ENCODE measurements around the gene UBE2L3. TPM values are rescaled to one million over a fixed set of nuclear protein-coding genes. Genes with fewer than 3 reads are reported as not detected.

Gene UBE2L3
- total RNA-seq, 2 experiments from 2014 or later = 57.3 to 75.5 TPM

- Mint-ChIP-seq H3K4me1 (peaks cover 23% of the 10 kb centered on the region), H3K4me3 (no peak overlapping the region), H3K27ac (no peak overlapping the region), H3K9me3 (ENCODE audit: low read depth) (no peaks in the 10 kb centered on the region), H3K36me3 (ENCODE audit: low read depth) (peaks cover 37% of the 10 kb centered on the region), H3K27me3 (no peaks in the 10 kb centered on the region)
- ChIA-PET CTCF (interaction anchor here (0.7 to 1.6 kb wide), 8 partner anchors 11 to 808 kb away, joined by 3 to 5 read pairs (median 4); partner anchors contain the start of gene SDF2L1), POLR2A (no interaction called here)
- ATAC-seq (no peak), DNase-seq (no peak)
- intact Hi-C loops (cut with DNase I, micrococcal nuclease) = no loop called here
These were observed 56.1 kb downstream of the UBE2L3 start for GRCh38 chr22:21623648-21623970.

DNA sequence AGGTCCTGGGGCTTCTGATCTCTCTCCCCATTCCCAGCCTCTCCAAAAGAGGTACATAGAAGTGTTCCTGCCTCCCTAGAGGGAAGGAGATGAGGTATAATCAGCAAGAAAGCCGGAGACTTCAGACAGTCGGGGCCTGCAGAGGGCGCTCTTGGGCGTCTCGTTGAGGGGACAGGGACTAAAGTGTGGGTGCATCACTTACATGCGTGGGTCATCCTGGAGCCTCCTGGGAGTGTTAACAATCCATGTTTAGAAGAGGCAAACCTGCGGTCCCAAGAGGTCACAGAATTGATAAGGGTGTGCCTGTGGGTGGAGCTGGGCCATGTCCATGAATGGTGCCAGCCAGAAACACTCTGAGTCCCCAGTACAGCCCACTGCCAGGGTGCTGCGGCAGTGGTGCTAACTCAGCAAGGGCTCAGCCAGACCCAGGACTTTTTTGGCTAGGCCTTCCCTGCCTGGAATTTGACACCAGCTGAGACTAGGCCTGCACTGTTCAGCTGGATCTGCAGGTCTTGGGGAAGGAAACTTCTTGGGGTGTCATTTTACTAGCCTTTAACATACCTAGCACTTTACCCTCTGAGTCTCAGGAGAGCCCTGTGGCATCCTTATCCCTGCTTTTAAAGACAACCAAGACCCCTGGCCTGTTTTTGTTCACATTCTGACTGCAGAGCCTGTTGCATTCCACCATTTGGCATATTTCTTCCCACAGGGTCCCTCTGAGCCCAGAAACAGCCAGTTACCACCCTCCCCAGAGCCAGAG, 56.8 kb downstream of the UBE2L3 start:
- intact Hi-C loops (cut with DNase I, micrococcal nuclease) = no loop called here
- Mint-ChIP-seq H3K4me1 (peaks cover 23% of the 10 kb centered on the region), H3K4me3 (no peak overlapping the region), H3K36me3 (ENCODE audit: low read depth) (peaks cover 39% of the 10 kb centered on the region), H3K9me3 (ENCODE audit: low read depth) (no peaks in the 10 kb centered on the region), H3K27ac (peak overlapping the region; percentile 55), H3K27me3 (no peaks in the 10 kb centered on the region)
- ChIA-PET CTCF (interaction anchor here (0.6 to 1.6 kb wide), 6 partner anchors 10 to 809 kb away, joined by 3 to 6 read pairs (median 3); no protein-coding TSS in a partner anchor), POLR2A (no interaction called here)
- peak; percentile 74 for DNase-seq
- ATAC-seq = peak; percentile 37

DNA sequence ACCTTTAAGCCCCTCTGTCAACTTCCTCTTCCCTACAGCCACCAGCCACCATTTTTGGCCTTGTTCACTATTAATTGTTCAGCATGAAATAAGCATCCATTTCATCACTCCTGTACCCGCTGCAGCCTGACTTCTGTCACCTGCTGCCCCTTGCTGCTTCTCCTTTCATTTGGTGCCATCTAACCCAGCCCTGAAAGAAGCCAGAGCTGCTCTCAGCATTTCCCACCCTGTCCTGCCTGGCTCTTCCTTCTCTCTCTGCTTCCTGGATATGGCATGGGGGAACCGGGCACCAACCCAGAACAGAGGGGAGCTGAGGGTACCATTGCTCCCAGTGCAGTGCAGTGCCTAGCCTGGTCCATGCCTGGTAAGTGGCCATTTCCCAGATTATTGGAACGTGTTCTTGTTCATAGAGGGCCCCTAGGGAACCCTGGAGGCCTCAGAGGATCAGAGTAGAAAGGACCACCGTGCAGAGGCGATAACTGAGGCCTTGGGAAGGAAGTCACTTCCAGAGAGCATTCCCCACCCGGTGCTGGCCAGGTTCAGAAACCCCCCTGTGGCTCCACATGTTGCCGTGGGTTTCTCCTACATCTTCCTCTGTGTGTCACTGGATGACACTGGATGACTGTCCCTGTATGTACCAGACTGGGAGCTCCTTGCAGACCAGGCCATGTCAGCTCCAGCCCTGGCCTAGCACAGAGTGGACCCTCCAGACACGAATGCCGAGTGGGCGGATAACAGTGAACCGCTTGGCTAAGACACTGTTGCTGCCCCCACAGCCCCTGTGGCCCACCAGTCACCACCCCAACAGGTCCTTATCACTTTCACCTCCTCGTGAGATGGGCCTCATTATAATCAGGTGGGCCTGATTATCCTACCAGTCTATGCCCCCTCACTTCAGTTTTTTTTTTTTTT, 57.6 kb downstream of the UBE2L3 start:
- ATAC-seq (no peak), DNase-seq (no peak)
- Mint-ChIP-seq H3K9me3 (ENCODE audit: low read depth) (no peaks in the 10 kb centered on the region), H3K36me3 (ENCODE audit: low read depth) (peaks cover 38% of the 10 kb centered on the region), H3K4me3 (no peak overlapping the region), H3K27me3 (no peaks in the 10 kb centered on the region), H3K4me1 (peaks cover 23% of the 10 kb centered on the region), H3K27ac (peak overlapping the region; percentile 55)
- ChIA-PET POLR2A (interaction anchor here (0.7 kb wide), 1 partner anchor 16 kb away, joined by 3 read pairs; no protein-coding TSS in a partner anchor), CTCF (interaction anchor here (0.6 to 1.6 kb wide), 5 partner anchors 11 to 26 kb away, joined by 3 to 6 read pairs (median 3); no protein-coding TSS in a partner anchor)
- intact Hi-C loops (cut with DNase I, micrococcal nuclease) = loop anchor here in 1 of 2 experiments (5.0 kb wide), 1 partner anchor 38 kb away; no protein-coding TSS in a partner anchor

DNA sequence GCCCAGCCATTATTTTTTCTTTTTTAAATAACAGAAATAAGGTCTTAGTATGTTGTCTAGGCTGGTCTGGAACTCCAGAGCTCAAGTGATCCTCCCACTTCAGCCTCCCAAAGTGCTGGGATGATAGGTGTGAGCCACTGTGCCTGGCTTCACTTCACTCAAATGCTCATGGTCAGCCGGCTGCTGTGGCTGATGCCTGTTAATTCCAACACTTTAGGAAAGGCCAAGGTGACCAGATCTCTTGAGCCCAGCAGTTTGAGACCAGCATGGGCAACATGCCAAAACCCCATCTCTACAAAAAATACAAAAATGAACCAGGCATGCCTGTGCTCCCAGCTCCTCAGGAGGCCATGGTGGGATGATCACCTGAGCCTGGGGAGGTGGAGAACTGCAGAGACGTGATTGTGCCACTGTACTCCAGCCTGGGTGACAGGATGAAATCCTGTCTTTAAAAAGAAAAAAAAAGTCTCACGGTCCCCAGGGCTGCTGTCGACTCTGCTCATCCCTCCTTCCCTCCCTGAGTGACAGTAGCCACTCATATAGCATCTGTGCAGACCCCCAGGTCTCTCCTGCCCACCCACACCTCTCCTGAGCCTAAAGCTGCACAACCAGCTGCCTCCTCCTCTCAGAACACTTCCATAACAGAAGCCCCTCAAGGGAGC, 58.7 kb downstream of the UBE2L3 start:
- H3K27me3 Mint-ChIP-seq = no peaks in the 10 kb centered on the region
- intact Hi-C loops (cut with DNase I, micrococcal nuclease) = loop anchor here in 1 of 2 experiments (5.0 kb wide), 1 partner anchor 39 kb away; no protein-coding TSS in a partner anchor
- no peaks in the 10 kb centered on the region for H3K9me3 Mint-ChIP-seq (ENCODE audit: low read depth)
- H3K4me1 Mint-ChIP-seq = peaks cover 31% of the 10 kb centered on the region
- no peak for ATAC-seq
- POLR2A ChIA-PET = interaction anchor here (0.6 to 4.0 kb wide), 2 partner anchors 17 to 172 kb away, joined by 8 to 36 read pairs; partner anchors contain the start of gene SDF2L1
- peak overlapping the region; percentile 83 for H3K27ac Mint-ChIP-seq
- no peak overlapping the region for H3K4me3 Mint-ChIP-seq
- CTCF ChIA-PET = interaction anchor here (0.6 to 10.9 kb wide), 3 partner anchors 8 to 17 kb away, joined by 3 to 209 read pairs (median 4); partner anchors contain the start of gene SDF2L1
- no peak for DNase-seq
- H3K36me3 Mint-ChIP-seq (ENCODE audit: low read depth) = peaks cover 38% of the 10 kb centered on the region

DNA sequence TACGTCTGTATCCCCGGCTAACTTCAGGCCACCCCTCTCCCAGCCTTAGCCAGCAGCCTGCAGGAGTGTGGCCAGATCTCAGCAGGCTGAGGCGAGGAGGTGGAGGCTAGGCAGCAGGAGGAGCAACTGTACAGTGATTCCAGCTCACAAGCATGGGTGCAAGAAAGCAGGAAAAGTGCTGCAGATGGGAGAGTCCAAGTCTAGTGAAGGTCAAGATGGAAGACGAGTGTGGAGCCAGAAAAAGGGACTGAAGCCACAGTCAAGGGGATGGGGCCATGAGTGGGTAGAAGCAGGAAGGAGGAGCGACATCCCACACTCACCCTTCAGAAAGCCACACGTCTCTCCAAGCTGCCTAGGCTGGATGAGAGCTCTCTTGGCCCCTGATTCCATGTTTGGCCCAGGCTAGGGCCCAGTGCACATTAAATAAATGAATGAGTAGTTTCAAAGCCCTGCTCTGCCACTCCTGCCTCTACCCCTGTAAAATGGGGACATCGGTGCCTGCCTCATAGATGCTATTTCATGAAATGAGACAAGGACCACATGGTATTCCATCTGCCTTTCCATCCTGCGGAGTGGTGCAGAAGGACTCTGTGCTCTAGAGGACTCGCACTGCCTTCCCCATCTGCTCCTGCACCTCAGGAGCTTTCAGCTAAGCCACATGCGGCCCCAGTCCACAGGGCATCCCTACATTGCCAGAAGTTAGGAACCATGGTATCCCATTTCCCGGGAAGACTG, 59.4 kb downstream of the UBE2L3 start:
- Mint-ChIP-seq H3K9me3 (ENCODE audit: low read depth) (no peaks in the 10 kb centered on the region), H3K27me3 (no peaks in the 10 kb centered on the region), H3K4me1 (peaks cover 31% of the 10 kb centered on the region), H3K36me3 (ENCODE audit: low read depth) (peaks cover 35% of the 10 kb centered on the region), H3K27ac (peak overlapping the region; percentile 83), H3K4me3 (peak overlapping the region; percentile 41)
- DNase-seq = no peak
- intact Hi-C loops (cut with DNase I, micrococcal nuclease) = loop anchor here in 1 of 2 experiments (5.0 kb wide), 1 partner anchor 40 kb away; no protein-coding TSS in a partner anchor
- ATAC-seq = no peak
- POLR2A ChIA-PET = interaction anchor here (0.6 to 4.0 kb wide), 2 partner anchors 16 to 171 kb away, joined by 8 to 36 read pairs; partner anchors contain the start of gene SDF2L1
- CTCF ChIA-PET = interaction anchor here (0.6 to 10.9 kb wide), 4 partner anchors 9 to 16 kb away, joined by 3 to 209 read pairs (median 4); partner anchors contain the start of gene SDF2L1

DNA sequence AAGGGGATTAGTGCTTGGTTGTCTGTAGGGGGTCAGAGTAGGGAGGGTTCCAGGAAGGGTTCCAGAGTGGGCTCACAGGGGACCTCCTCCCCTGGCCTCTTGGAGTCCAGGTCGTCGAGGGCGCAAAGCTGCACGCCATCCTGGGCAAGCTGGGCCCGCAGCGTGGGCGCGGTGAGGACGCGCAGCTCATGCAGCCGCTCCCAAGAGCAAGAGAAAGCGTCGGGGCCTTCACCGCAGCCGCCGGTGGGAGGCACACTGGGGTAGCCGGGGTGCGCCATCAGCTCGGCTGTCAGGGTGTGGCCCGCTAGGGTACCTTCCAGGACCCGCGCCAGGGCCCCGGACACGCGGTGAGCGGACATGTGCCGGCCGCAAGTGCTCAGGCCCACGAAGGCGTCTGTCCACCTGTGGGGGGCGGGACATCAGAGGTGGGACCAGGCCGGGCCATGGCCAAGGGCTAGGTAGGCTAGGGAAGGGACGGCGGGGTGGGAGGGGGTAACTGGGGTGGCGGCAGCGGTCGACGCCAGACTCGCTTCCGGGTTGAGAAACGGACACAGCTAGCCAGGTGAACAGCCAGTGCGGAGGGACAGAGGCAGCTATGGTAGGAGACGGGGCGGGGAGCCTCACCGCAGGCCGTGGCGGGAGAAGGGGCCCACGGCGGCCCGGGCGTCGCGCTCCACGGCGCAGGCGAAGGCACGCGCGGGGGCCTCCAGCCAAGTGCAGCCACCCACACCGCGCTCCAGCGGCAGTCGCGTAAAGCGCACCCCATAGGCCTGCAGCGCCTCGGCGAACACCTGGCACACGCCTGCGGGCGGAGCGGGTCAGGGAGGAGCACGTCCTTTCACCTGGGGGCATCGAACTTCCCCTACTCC, 61.1 kb downstream of the UBE2L3 start:
- intact Hi-C loops (cut with DNase I, micrococcal nuclease) = loop anchor here (1.0 to 5.0 kb wide), 5 partner anchors 14 to 770 kb away; partner anchors contain the start of genes PI4KA (in 1 of the 2), PPIL2 (in 1 of the 2) and SDF2L1 (in 1 of the 2)
- ChIA-PET POLR2A (interaction anchor here (0.7 to 4.0 kb wide), 6 partner anchors 13 to 626 kb away, joined by 3 to 36 read pairs (median 4); partner anchors contain the start of genes SDF2L1 and THAP7), CTCF (interaction anchor here (0.8 to 10.9 kb wide), 17 partner anchors 7 to 1391 kb away, joined by 3 to 209 read pairs (median 4); partner anchors contain the start of gene SDF2L1)
- ATAC-seq (peak; percentile 4), DNase-seq (no peak)
- H3K9me3 Mint-ChIP-seq (ENCODE audit: low read depth) = no peaks in the 10 kb centered on the region
- H3K27ac Mint-ChIP-seq = peak overlapping the region; percentile 93
- peaks cover 36% of the 10 kb centered on the region for H3K4me1 Mint-ChIP-seq
- no peaks in the 10 kb centered on the region for H3K27me3 Mint-ChIP-seq
- peaks cover 26% of the 10 kb centered on the region for H3K36me3 Mint-ChIP-seq (ENCODE audit: low read depth)
- H3K4me3 Mint-ChIP-seq = peak overlapping the region; percentile 83

GRCh38 chr22:21629255-21630149, 62.0 kb downstream of the UBE2L3 start, which contains the start of gene YDJC:
TSS of gene YDJC (minus strand) at chr22:21630022. CDS start at chr22:21630014, 8 bp downstream.
- ChIA-PET POLR2A (interaction anchor here (0.5 to 4.0 kb wide), 8 partner anchors 13 to 627 kb away, joined by 3 to 36 read pairs (median 4); partner anchors contain the start of genes SDF2L1 and THAP7), CTCF (interaction anchor here (0.6 to 10.9 kb wide), 17 partner anchors 8 to 308 kb away, joined by 3 to 209 read pairs (median 4); partner anchors contain the start of genes PPIL2 and SDF2L1)
- intact Hi-C loops (cut with DNase I, micrococcal nuclease) = loop anchor here (1.0 to 5.0 kb wide), 9 partner anchors 13 to 771 kb away; partner anchors contain the start of genes SDF2L1 (in 2 of the 2), PI4KA (in 1 of the 2), PPIL2 (in 1 of the 2) and YPEL1 (in 1 of the 2)
- H3K4me3 Mint-ChIP-seq = peak within 1 kb of the TSS; percentile 83
- peak within 1 kb of the TSS; percentile 93 for H3K27ac Mint-ChIP-seq
- peaks cover 21% of the 10 kb centered on the region for H3K36me3 Mint-ChIP-seq (ENCODE audit: low read depth)
- DNase-seq = peak; percentile 98
- no peaks in the 10 kb centered on the region for H3K9me3 Mint-ChIP-seq (ENCODE audit: low read depth)
- peak; percentile 88 for ATAC-seq
- H3K27me3 Mint-ChIP-seq = no peaks in the 10 kb centered on the region
- peaks cover 34% of the 10 kb centered on the region for H3K4me1 Mint-ChIP-seq

- no peak for ATAC-seq
- no peak overlapping the region for H3K27ac Mint-ChIP-seq
- no peaks in the 10 kb centered on the region for H3K27me3 Mint-ChIP-seq
- peak overlapping the region; percentile 28 for H3K4me3 Mint-ChIP-seq
- DNase-seq = no peak
- POLR2A ChIA-PET = interaction anchor here (0.7 to 3.2 kb wide), 4 partner anchors 11 to 235 kb away, joined by 3 to 21 read pairs (median 4); partner anchors contain the start of gene SDF2L1
- CTCF ChIA-PET = interaction anchor here (0.9 to 10.9 kb wide), 8 partner anchors 10 to 62 kb away, joined by 3 to 209 read pairs (median 4); partner anchors contain the start of gene SDF2L1
- intact Hi-C loops (cut with DNase I, micrococcal nuclease) = no loop called here
- peaks cover 32% of the 10 kb centered on the region for H3K4me1 Mint-ChIP-seq
- H3K9me3 Mint-ChIP-seq (ENCODE audit: low read depth) = no peaks in the 10 kb centered on the region
- peaks cover 21% of the 10 kb centered on the region for H3K36me3 Mint-ChIP-seq (ENCODE audit: low read depth)
These were observed 63.5 kb downstream of the UBE2L3 start for GRCh38 chr22:21631025-21631424.

Data from activated CD4-positive, alpha-beta T cell treated with anti-CD3 and anti-CD28 coated beads for 36 hours (primary cell).